KMS-11 (cell line): Measurements from ENCODE around the gene MYO16.
"Not testable (repeated sequence)": the region's sequence is repeated elsewhere in the genome, so short reads cannot be mapped to it uniquely, and the experiment has no call there.

ENCODE experiments used
- H2AFZ ChIP-seq: fragments of 200-600 bp; sonication (generic); 2 replicates; pipeline ENCODE4 v1.6.1; 2016; ENCODE audit warnings: antibody characterized with exemption, mixed run types, low read depth
- H3K27ac ChIP-seq: fragments of 200-600 bp; sonication (generic); 2 replicates; pipeline ENCODE4 v1.6.1; 2016; ENCODE audit warnings: mild to moderate bottlenecking, mixed run types
- H3K27me3 ChIP-seq: fragments of 200-600 bp; sonication (generic); 2 replicates; pipeline ENCODE4 v1.6.1; 2017; ENCODE audit warnings: mild to moderate bottlenecking, low read depth, mixed run types, moderate library complexity; ENCODE audit not compliant: insufficient read depth
- H3K36me3 ChIP-seq: fragments of 200-600 bp; sonication (generic); 2 replicates; pipeline ENCODE4 v1.6.1; 2017; ENCODE audit warnings: mild to moderate bottlenecking, mixed run types; ENCODE audit not compliant: insufficient read depth
- H3K4me1 ChIP-seq: fragments of 200-600 bp; sonication (generic); 2 replicates; pipeline ENCODE4 v1.6.1; 2016; ENCODE audit warnings: mild to moderate bottlenecking, low read depth, mixed run types; ENCODE audit not compliant: poor library complexity, severe bottlenecking
- H3K4me2 ChIP-seq: fragments of 200-600 bp; sonication (generic); 2 replicates; pipeline ENCODE4 v1.7.0; 2016; ENCODE audit warnings: mild to moderate bottlenecking, mixed run types
- H3K4me3 ChIP-seq: fragments of 200-600 bp; sonication (generic); IDR thresholded peaks from 2 replicates; pipeline ENCODE4 v1.6.1; 2017; ENCODE audit warnings: low read depth, low read length, mixed read lengths; ENCODE audit not compliant: insufficient read depth
- H3K79me2 ChIP-seq: fragments of 200-600 bp; sonication (generic); 2 replicates; pipeline ENCODE4 v1.6.1; 2016; ENCODE audit warnings: low read depth, mixed run types; ENCODE audit not compliant: insufficient read depth
- H3K9ac ChIP-seq: fragments of 200-600 bp; sonication (generic); 2 replicates; pipeline ENCODE4 v1.6.1; 2016; ENCODE audit warnings: mild to moderate bottlenecking, mixed run types
- H4K20me1 ChIP-seq: fragments of 200-600 bp; sonication (generic); 2 replicates; pipeline ENCODE4 v1.6.1; 2016; ENCODE audit warnings: mild to moderate bottlenecking, mixed run types; ENCODE audit not compliant: insufficient read depth
- TF ChIP-seq, protein P1 (sequence below): fragments of 200-600 bp; sonication (generic); conservative IDR thresholded peaks from 2 replicates; pipeline ENCODE4 v1.6.1; 2017; ENCODE audit warnings: low read depth, mild to moderate bottlenecking, antibody characterized with exemption, low read length, moderate library complexity, mixed read lengths

MYO16 gene

DNA sequence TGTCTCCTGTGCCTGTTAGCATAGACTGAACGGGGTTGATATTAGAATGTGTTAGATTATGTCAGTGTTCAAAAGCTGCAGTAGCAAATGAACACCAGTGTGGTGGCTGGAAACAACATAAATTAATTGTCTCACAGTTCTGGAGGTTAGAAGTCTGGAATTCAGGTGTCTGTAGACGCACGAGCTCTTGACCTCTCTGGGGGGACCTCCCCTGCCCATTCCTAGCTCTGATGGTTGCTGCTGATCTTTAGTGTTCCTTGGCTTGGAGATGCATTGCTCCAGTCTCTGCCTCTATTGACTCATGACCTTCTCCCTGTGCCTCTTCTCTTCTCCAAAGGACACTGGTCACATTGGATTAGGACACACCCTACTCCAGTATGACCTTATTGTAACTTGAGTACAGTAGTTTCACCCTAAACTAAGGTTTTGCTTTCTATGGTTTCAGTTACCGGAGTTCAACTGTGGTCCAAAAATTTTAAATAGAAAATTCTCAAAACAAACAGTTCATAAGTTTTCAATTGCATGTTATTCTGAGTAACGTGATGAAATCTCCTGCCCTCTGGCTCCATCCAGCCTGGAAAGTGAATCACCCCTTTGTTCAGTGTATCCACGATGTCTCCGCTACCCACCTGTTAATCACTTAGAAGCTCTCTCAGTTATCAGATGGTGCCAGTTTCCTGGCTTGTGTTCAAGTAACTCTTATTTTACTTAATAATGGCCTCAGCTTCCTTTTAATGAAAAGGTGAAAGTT lies 273.2 kb downstream of the MYO16 start:
- Histone ChIP-seq H3K36me3 (no peaks in the 10 kb centered on the region), H3K27me3 (no peaks in the 10 kb centered on the region), H3K4me1 (no peaks in the 10 kb centered on the region), H3K27ac (no peak overlapping the region), H2AFZ (no peak overlapping the region), H4K20me1 (no peaks in the 10 kb centered on the region), H3K79me2 (no peaks in the 10 kb centered on the region), H3K4me2 (no peak overlapping the region), H3K4me3 (no peak overlapping the region), H3K9ac (no peak overlapping the region)
- TF ChIP-seq, protein P1, sequence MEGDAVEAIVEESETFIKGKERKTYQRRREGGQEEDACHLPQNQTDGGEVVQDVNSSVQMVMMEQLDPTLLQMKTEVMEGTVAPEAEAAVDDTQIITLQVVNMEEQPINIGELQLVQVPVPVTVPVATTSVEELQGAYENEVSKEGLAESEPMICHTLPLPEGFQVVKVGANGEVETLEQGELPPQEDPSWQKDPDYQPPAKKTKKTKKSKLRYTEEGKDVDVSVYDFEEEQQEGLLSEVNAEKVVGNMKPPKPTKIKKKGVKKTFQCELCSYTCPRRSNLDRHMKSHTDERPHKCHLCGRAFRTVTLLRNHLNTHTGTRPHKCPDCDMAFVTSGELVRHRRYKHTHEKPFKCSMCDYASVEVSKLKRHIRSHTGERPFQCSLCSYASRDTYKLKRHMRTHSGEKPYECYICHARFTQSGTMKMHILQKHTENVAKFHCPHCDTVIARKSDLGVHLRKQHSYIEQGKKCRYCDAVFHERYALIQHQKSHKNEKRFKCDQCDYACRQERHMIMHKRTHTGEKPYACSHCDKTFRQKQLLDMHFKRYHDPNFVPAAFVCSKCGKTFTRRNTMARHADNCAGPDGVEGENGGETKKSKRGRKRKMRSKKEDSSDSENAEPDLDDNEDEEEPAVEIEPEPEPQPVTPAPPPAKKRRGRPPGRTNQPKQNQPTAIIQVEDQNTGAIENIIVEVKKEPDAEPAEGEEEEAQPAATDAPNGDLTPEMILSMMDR: no peak

DNA sequence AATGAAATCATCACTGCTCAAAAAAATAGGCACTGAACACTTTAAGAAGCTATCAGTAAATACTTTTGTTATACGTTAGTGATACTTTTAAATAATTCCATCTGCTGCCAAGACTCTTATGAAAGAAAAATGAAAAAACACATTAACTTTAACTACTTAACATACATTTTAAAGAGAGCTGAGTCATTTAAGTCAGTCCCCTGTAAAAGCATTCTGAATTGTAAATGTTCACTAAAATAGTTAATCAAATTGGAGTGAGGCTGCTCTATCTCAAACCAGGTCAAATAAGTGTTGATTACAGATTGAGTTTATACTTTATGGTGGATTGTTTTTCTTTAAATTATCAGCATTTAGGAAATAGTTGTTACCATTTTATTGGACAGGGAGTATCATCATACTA lies 274.2 kb downstream of the MYO16 start:
- Histone ChIP-seq H3K4me2 (no peak overlapping the region), H3K27ac (no peak overlapping the region), H3K9ac (no peak overlapping the region), H3K36me3 (no peaks in the 10 kb centered on the region), H3K4me3 (no peak overlapping the region), H2AFZ (no peak overlapping the region), H3K79me2 (no peaks in the 10 kb centered on the region), H4K20me1 (no peaks in the 10 kb centered on the region), H3K27me3 (no peaks in the 10 kb centered on the region), H3K4me1 (no peaks in the 10 kb centered on the region)
- TF ChIP-seq, protein P1: no peak

DNA sequence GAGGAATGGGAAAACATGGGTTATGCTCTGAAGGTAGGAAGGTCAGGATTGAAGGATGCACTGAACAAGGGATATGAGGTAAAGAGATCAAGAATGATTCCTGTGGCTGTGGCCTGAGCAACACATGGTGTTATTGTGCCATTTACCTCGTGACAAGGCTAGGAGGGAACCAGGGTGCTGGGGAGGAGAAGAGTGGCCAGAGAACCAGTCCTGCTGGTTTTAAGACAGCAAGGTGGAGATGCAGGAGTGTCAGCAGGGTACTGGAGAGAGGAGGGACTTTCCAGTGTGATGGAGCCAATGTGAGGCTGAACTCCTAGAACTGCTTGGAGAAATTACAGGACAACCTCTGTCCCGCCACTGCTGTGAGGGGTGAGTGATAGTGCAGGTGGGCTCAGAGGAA lies 282.4 kb downstream of the MYO16 start:
- Histone ChIP-seq H3K79me2 (no peaks in the 10 kb centered on the region), H3K4me1 (peaks cover 15% of the 10 kb centered on the region), H3K27ac (no peak overlapping the region), H3K36me3 (no peaks in the 10 kb centered on the region), H3K9ac (no peak overlapping the region), H4K20me1 (no peaks in the 10 kb centered on the region), H2AFZ (no peak overlapping the region), H3K27me3 (no peaks in the 10 kb centered on the region), H3K4me2 (no peak overlapping the region), H3K4me3 (no peak overlapping the region)
- TF ChIP-seq, protein P1: no peak

DNA sequence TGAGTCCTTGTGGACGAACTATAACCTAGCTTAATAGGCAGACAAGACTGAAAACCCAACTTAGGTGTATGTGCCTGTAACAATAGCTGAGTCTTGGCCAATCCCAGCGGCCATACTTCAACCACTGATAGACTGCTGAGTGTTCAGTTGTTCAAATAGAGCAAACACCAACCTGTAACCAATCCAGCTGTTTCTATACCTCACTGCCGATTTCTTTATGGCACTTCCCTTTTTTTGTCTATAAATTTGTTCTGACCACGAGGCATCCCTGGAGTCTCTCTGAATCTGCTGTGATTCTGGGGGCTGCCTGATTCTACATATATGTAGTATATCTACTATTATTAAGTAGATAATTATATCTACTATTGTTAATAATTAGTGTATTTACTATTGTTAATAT lies 284.3 kb downstream of the MYO16 start:
- H3K4me3 ChIP-seq, H3K79me2 ChIP-seq, H2AFZ ChIP-seq, H3K27me3 ChIP-seq, H3K4me2 ChIP-seq, H4K20me1 ChIP-seq, H3K9ac ChIP-seq, H3K36me3 ChIP-seq, H3K27ac ChIP-seq: not testable (repeated sequence)
- H3K4me1 ChIP-seq: peaks cover 15% of the 10 kb centered on the region

DNA sequence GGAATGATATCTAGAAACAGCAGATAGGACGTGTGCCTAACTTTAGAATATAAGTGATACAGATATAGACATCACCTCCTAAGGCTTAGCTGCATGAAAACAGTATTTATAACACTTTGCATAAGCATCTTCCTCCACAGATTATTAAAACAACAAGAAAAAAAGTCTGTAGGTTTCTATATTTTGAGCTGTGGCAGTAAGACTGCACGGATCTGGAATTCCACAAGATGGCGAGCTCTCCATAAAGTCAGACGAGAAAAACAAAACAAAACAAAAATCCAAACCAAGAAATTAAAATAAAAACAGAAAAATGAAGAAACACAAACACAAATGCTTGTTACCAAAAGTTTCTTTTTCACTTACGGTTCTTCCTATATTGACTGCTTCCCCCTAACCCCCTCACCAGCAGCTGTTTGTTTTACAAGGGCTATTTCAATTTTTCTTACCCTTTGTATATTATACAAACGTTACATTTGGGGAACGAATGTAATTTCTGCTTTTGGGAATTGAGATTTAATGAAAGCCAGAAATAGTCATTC lies 285.8 kb downstream of the MYO16 start:
- no peaks in the 10 kb centered on the region for H4K20me1 ChIP-seq
- peak overlapping the region; percentile 71 for H3K27ac ChIP-seq
- H3K4me2 ChIP-seq: peak overlapping the region; percentile 54
- no peaks in the 10 kb centered on the region for H3K79me2 ChIP-seq
- peak overlapping the region; percentile 51; the same call in 1 of the 2 replicates for H3K9ac ChIP-seq
- H3K4me1 ChIP-seq: peaks cover 15% of the 10 kb centered on the region
- no peaks in the 10 kb centered on the region for H3K36me3 ChIP-seq
- peak overlapping the region; percentile 79 for H2AFZ ChIP-seq
- H3K4me3 ChIP-seq: no peak overlapping the region
- TF ChIP-seq, protein P1: 0 out of 2 replicates have a peak, but pooled peaks have one; percentile 37
- H3K27me3 ChIP-seq: no peaks in the 10 kb centered on the region
